ENCODE results near the gene TSPEAR. TPM values are rescaled to one million over a fixed set of nuclear protein-coding genes. Genes with fewer than 3 reads are reported as not detected.

TSPEAR gene
- total RNA-seq, 2 experiments from 2014 or later = not detected

DNA sequence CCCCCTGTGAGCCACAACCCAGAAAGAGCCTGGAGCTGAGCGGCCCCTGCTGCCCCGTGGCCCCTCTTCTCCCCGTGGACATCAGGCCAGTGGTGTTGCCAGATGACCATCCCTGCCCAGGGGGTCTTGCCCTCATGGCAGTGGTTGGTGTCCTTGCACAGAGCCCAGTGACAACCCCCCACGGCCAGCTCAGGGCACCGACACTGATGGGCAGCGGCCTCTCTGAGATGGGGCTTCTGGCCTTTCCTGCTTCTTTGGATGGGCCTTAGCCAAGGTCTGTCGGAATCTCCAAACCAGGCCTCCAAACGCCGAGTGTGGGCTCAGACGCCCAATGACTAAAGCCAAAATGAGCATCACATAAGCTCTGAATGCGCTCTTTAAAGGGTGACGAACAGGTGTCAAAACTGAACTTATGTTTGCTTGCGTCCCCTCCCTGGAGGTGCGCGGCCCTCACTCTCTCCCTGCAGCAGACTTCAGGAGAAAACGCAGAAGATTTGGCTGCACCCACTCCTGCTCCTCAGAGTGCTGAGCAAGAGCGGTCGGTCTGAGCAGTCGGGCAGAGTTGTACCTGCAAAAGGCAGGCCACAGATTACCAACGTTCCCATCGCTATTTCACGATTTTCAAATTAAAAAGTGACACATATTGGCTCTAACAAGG lies 48.4 kb upstream of the TSPEAR start:
- H3K27ac ChIP-seq (ENCODE audit: low read depth, low read length, poor library complexity, severe bottlenecking) = no peak overlapping the region

GRCh38 chr21:44758781-44759627 lies 47.6 kb upstream of the TSPEAR start:
- Histone ChIP-seq H3K27ac (ENCODE audit: low read depth, low read length, poor library complexity, severe bottlenecking) (no peak overlapping the region), H4K20me1 (ENCODE audit: insufficient read depth, low read length) (no peaks in the 10 kb centered on the region), H3K79me2 (ENCODE audit: insufficient read depth, low read depth, low read length) (no peaks in the 10 kb centered on the region), H3K9me3 (ENCODE audit: low read length) (no peaks in the 10 kb centered on the region), H3K4me1 (ENCODE audit: insufficient read depth, low read length, poor library complexity, severe bottlenecking) (no peaks in the 10 kb centered on the region), H3K9me2 (ENCODE audit: insufficient read depth, low read length) (no peaks in the 10 kb centered on the region), H2AFZ (ENCODE audit: low read length) (no peak overlapping the region), H3K4me3 (ENCODE audit: low read depth, low read length, poor library complexity, severe bottlenecking) (no peak overlapping the region), H3K4me2 (ENCODE audit: low read length) (no peak overlapping the region), H3K36me3 (ENCODE audit: insufficient read depth, low read length) (no peaks in the 10 kb centered on the region)
- CTCF ChIA-PET (ENCODE audit: unreplicated experiment) = no interaction called here
- TF ChIP-seq EZH2phosphoT487 (IDR thresholded peaks at IDR 0.05; ENCODE audit: borderline replicate concordance, low read depth, low read length) = no peak
- TF ChIP-seq, protein P1, sequence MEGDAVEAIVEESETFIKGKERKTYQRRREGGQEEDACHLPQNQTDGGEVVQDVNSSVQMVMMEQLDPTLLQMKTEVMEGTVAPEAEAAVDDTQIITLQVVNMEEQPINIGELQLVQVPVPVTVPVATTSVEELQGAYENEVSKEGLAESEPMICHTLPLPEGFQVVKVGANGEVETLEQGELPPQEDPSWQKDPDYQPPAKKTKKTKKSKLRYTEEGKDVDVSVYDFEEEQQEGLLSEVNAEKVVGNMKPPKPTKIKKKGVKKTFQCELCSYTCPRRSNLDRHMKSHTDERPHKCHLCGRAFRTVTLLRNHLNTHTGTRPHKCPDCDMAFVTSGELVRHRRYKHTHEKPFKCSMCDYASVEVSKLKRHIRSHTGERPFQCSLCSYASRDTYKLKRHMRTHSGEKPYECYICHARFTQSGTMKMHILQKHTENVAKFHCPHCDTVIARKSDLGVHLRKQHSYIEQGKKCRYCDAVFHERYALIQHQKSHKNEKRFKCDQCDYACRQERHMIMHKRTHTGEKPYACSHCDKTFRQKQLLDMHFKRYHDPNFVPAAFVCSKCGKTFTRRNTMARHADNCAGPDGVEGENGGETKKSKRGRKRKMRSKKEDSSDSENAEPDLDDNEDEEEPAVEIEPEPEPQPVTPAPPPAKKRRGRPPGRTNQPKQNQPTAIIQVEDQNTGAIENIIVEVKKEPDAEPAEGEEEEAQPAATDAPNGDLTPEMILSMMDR (conservative IDR thresholded peaks at IDR 0.05; ENCODE audit: low read length) = no peak
- no peak for DNase-seq (ENCODE audit: low spot score)
- BruUV-seq (replicated peaks) = no TSS peak
- POLR2A ChIA-PET = no interaction called here
- intact Hi-C loops (cut with micrococcal nuclease; ENCODE audit: unreplicated experiment) = no loop called here

More for the DNA sequence above, 48.4 kb upstream of the TSPEAR start:
- Histone ChIP-seq H3K4me3 (ENCODE audit: low read depth, low read length, poor library complexity, severe bottlenecking) (no peak overlapping the region), H4K20me1 (ENCODE audit: insufficient read depth, low read length) (no peaks in the 10 kb centered on the region), H3K79me2 (ENCODE audit: insufficient read depth, low read depth, low read length) (no peaks in the 10 kb centered on the region), H3K36me3 (ENCODE audit: insufficient read depth, low read length) (no peaks in the 10 kb centered on the region), H3K4me1 (ENCODE audit: insufficient read depth, low read length, poor library complexity, severe bottlenecking) (no peaks in the 10 kb centered on the region), H3K9me2 (ENCODE audit: insufficient read depth, low read length) (no peaks in the 10 kb centered on the region), H3K4me2 (ENCODE audit: low read length) (no peak overlapping the region), H3K9me3 (ENCODE audit: low read length) (no peaks in the 10 kb centered on the region), H2AFZ (ENCODE audit: low read length) (no peak overlapping the region)
- POLR2A ChIA-PET = no interaction called here
- intact Hi-C loops (cut with micrococcal nuclease; ENCODE audit: unreplicated experiment) = no loop called here
- CTCF ChIA-PET (ENCODE audit: unreplicated experiment) = interaction anchor here (0.6 kb wide), 1 partner anchor 526 kb away, joined by 3 read pairs; no protein-coding TSS in a partner anchor
- no TSS peak for BruUV-seq (replicated peaks)
- TF ChIP-seq, protein P1 (conservative IDR thresholded peaks at IDR 0.05; ENCODE audit: low read length) = no peak
- TF ChIP-seq EZH2phosphoT487 (IDR thresholded peaks at IDR 0.05; ENCODE audit: borderline replicate concordance, low read depth, low read length) = no peak
- no peak for DNase-seq (ENCODE audit: low spot score)

- ChIA-PET POLR2A (no interaction called here), CTCF (ENCODE audit: unreplicated experiment) (no interaction called here)
- no peak overlapping the region for H3K27ac ChIP-seq (ENCODE audit: low read depth, low read length, poor library complexity, severe bottlenecking)
- no peak for DNase-seq (ENCODE audit: low spot score)
- intact Hi-C loops (cut with micrococcal nuclease; ENCODE audit: unreplicated experiment) = no loop called here
- H3K9me2 ChIP-seq (ENCODE audit: insufficient read depth, low read length) = no peaks in the 10 kb centered on the region
- no peaks in the 10 kb centered on the region for H3K79me2 ChIP-seq (ENCODE audit: insufficient read depth, low read depth, low read length)
- no peaks in the 10 kb centered on the region for H3K9me3 ChIP-seq (ENCODE audit: low read length)
- TF ChIP-seq, protein P1 (conservative IDR thresholded peaks at IDR 0.05; ENCODE audit: low read length) = no peak
- no peak for TF ChIP-seq EZH2phosphoT487 (IDR thresholded peaks at IDR 0.05; ENCODE audit: borderline replicate concordance, low read depth, low read length)
- no peak overlapping the region for H3K4me3 ChIP-seq (ENCODE audit: low read depth, low read length, poor library complexity, severe bottlenecking)
- H3K4me2 ChIP-seq (ENCODE audit: low read length) = no peak overlapping the region
- H3K4me1 ChIP-seq (ENCODE audit: insufficient read depth, low read length, poor library complexity, severe bottlenecking) = no peaks in the 10 kb centered on the region
- no peaks in the 10 kb centered on the region for H3K36me3 ChIP-seq (ENCODE audit: insufficient read depth, low read length)
- H2AFZ ChIP-seq (ENCODE audit: low read length) = no peak overlapping the region
- no TSS peak for BruUV-seq (replicated peaks)
- H4K20me1 ChIP-seq (ENCODE audit: insufficient read depth, low read length) = no peaks in the 10 kb centered on the region
Measured at GRCh38 chr21:44758141-44758561, 46.8 kb upstream of the TSPEAR start.

All from OCI-LY7 (cell line).